IPS-NIHi7 (cell line): ENCODE data around the gene TMEM208.

Experiments used
- DNase-seq: peaks from one replicate; pipeline ENCODE4 v3.0.0; 2012; ENCODE audit warnings: mixed read lengths; ENCODE audit errors: extremely low spot score

TMEM208 gene

GRCh38 chr16:67277999-67278772 is 51.3 kb downstream of the TMEM208 start:
- DNase-seq: no peak
